A549 (cell line): ENCODE data around the gene FBXL13. TPM values are rescaled to one million over a fixed set of nuclear protein-coding genes. Genes with fewer than 3 reads are reported as not detected.
A peak's percentile ranks its signal among the peaks of the same experiment; 100 is the strongest.
"Not testable (repeated sequence)": the region's sequence is repeated elsewhere in the genome, so short reads cannot be mapped to it uniquely, and the experiment has no call there.

Source experiments
- ATAC-seq, 2 experiments: fragments of 200-7000 bp in 1 of 2; fragments of >200 bp in 1 of 2; cut with Nextera tagmentation in 1 of 2; cut with Tn5 transposase in 1 of 2; 3 replicates each; pipeline versions ENCODE4 v1.8.0 to v1.9.1; 2018 to 2020; ENCODE audit warnings: mild to moderate bottlenecking in 1 of 2, moderate library complexity in 1 of 2
- CTCF ChIA-PET: fragments of 300-600 bp; sonication (Branson Sonifier 250); formaldehyde crosslinking; extraction: SDS; loops from one replicate; lab custom pipeline; 2021; ENCODE audit warnings: antibody characterized with exemption, inconsistent platforms; lab: Yijun Ruan, JAX
- POLR2A ChIA-PET: fragments of 350-600 bp; formaldehyde crosslinking; extraction: SDS; loops from one replicate; lab custom pipeline; 2021; ENCODE audit warnings: antibody characterized with exemption, inconsistent platforms; lab: Yijun Ruan, JAX
- DNase-seq, 2 experiments: peaks; one replicate each; pipeline versions ENCODE4 v3.0.0 to v3.0.0-alpha.2; 2011 to 2016; ENCODE audit warnings: low read depth in 1 of 2, low spot score in 1 of 2
- FAIRE-seq: peaks from 2 replicates; lab custom pipeline; 2011; peaks lifted over from hg19 to GRCh38; lab: Jason Lieb, UNC
- H3K27ac ChIP-seq, 2 experiments: fragments of >200 bp; sonication (Bioruptor Twin); formaldehyde crosslinking; 3 replicates each; pipeline ENCODE4 v1.5.1; 2016 to 2017
- H3K4me1 ChIP-seq: fragments of >200 bp; sonication (Bioruptor Twin); formaldehyde crosslinking; 3 replicates; pipeline ENCODE4 v1.6.1; 2016
- H3K4me2 ChIP-seq: fragments of >200 bp; sonication (Bioruptor Twin); formaldehyde crosslinking; 3 replicates; pipeline ENCODE4 v1.6.1; 2016
- H3K4me3 ChIP-seq: fragments of >200 bp; sonication (Bioruptor Twin); formaldehyde crosslinking; 3 replicates; pipeline ENCODE4 v1.5.1; 2016
- H3K9me3 ChIP-seq: fragments of >200 bp; sonication (Bioruptor Twin); formaldehyde crosslinking; 3 replicates; pipeline ENCODE4 v1.6.1; 2016
- ATOH8 ChIP-seq: fragments of 250-450 bp; sonication (Bioruptor Pico); IDR thresholded peaks from 2 replicates; pipeline ENCODE4 v1.5.0; 2020; ENCODE audit warnings: low read depth, mild to moderate bottlenecking, moderate library complexity
- BCL3 ChIP-seq: fragments of >200 bp; sonication (Bioruptor Twin); formaldehyde crosslinking; IDR thresholded peaks from 3 replicates; pipeline ENCODE4 v1.6.1; 2016
- BHLHE40 ChIP-seq: IDR thresholded peaks from 2 replicates; pipeline ENCODE4 v1.6.1; 2012; ENCODE audit warnings: low read depth, low read length, inconsistent platforms
- CBX2 ChIP-seq: fragments of 200-600 bp; sonication (generic); IDR thresholded peaks from 2 replicates; pipeline ENCODE4 v1.6.1; 2016; ENCODE audit warnings: low read depth, mild to moderate bottlenecking, borderline replicate concordance
- CBX8 ChIP-seq: fragments of 200-600 bp; sonication (generic); IDR thresholded peaks from 2 replicates; pipeline ENCODE4 v1.6.1; 2016
- CEBPB ChIP-seq, 2 experiments: fragments of >200 bp in 1 of 2; sonication (Bioruptor Twin) in 1 of 2; formaldehyde crosslinking in 1 of 2; IDR thresholded peaks; 2 replicates each; pipeline ENCODE4 v1.6.1; 2012 to 2016
- CHD2 ChIP-seq: fragments of 150-350 bp; IDR thresholded peaks from 2 replicates; pipeline ENCODE4 v1.6.1; 2014; ENCODE audit warnings: low read length; ENCODE audit not compliant: partially characterized antibody
- EHF ChIP-seq: fragments of 250-450 bp; sonication (Bioruptor Pico); IDR thresholded peaks from 2 replicates; pipeline ENCODE4 v1.5.0; 2020; ENCODE audit warnings: mild to moderate bottlenecking
- EHMT2 ChIP-seq: fragments of 200-600 bp; sonication (generic); IDR thresholded peaks from 2 replicates; pipeline ENCODE4 v1.6.1; 2016; ENCODE audit warnings: antibody characterized with exemption, low read depth, mild to moderate bottlenecking, moderate library complexity
- EP300 ChIP-seq, 2 experiments: fragments of >200 bp; sonication (Bioruptor Twin); formaldehyde crosslinking; IDR thresholded peaks; 2 replicates in 1 of 2; 3 replicates in 1 of 2; pipeline ENCODE4 v1.6.1; 2016 to 2017
- ESRRA ChIP-seq: fragments of 150-350 bp; IDR thresholded peaks from 2 replicates; pipeline ENCODE4 v1.6.1; 2014; ENCODE audit warnings: mild to moderate bottlenecking, low read length, borderline replicate concordance
- FOSL2 ChIP-seq, 2 experiments: fragments of 450-650 bp in 1 of 2; fragments of >200 bp in 1 of 2; sonication (Bioruptor Twin) in 1 of 2; formaldehyde crosslinking; IDR thresholded peaks; 2 replicates each; pipeline versions ENCODE4 v1.5.0 to v1.6.1; 2016 to 2020; ENCODE audit warnings: mild to moderate bottlenecking in 1 of 2, moderate library complexity in 1 of 2
- GATA3 ChIP-seq: IDR thresholded peaks from 2 replicates; pipeline ENCODE4 v1.6.1; 2012; ENCODE audit warnings: borderline replicate concordance
- HDAC2 ChIP-seq: fragments of 200-600 bp; sonication (generic); IDR thresholded peaks from 2 replicates; pipeline ENCODE4 v1.6.1; 2016
- HEYL ChIP-seq: fragments of 250-450 bp; sonication (Bioruptor Pico); IDR thresholded peaks from 2 replicates; pipeline ENCODE4 v1.8.0; 2021; ENCODE audit warnings: mild to moderate bottlenecking, moderate library complexity
- HMGXB4 ChIP-seq: fragments of 250-450 bp; sonication (Bioruptor Pico); IDR thresholded peaks from 2 replicates; pipeline ENCODE4 v1.5.0; 2021; ENCODE audit warnings: mild to moderate bottlenecking, moderate library complexity, borderline replicate concordance
- HOXA7 ChIP-seq: fragments of 250-450 bp; sonication (Bioruptor Pico); IDR thresholded peaks from 2 replicates; pipeline ENCODE4 v1.5.0; 2020; ENCODE audit warnings: mild to moderate bottlenecking, moderate library complexity
- HOXB13 ChIP-seq: fragments of 250-450 bp; sonication (Bioruptor Pico); IDR thresholded peaks from 2 replicates; pipeline ENCODE4 v1.5.0; 2020; ENCODE audit warnings: low read depth, mild to moderate bottlenecking, moderate library complexity
- HOXB5 ChIP-seq: fragments of 250-450 bp; sonication (Bioruptor Pico); IDR thresholded peaks from 2 replicates; pipeline ENCODE4 v1.5.0; 2020; ENCODE audit warnings: mild to moderate bottlenecking, moderate library complexity
- JUN ChIP-seq, 2 experiments: fragments of >200 bp; sonication (Bioruptor Twin); formaldehyde crosslinking; IDR thresholded peaks; 2 replicates in 1 of 2; 3 replicates in 1 of 2; pipeline ENCODE4 v1.6.1; 2016 to 2017
- MAX ChIP-seq: IDR thresholded peaks from 2 replicates; pipeline ENCODE4 v1.6.1; 2012
- PHF8 ChIP-seq: fragments of 200-600 bp; sonication (generic); IDR thresholded peaks from 2 replicates; pipeline ENCODE4 v1.6.1; 2016; ENCODE audit warnings: low read depth, mild to moderate bottlenecking, antibody characterized with exemption, moderate library complexity, borderline replicate concordance
- POLR2A ChIP-seq: IDR thresholded peaks from 2 replicates; pipeline ENCODE4 v1.6.1; 2012; ENCODE audit warnings: mild to moderate bottlenecking, low read length
- SMC3 ChIP-seq: fragments of >200 bp; sonication (Bioruptor Twin); formaldehyde crosslinking; IDR thresholded peaks from 3 replicates; pipeline ENCODE4 v1.6.1; 2018; ENCODE audit warnings: inconsistent platforms
- SREBF2 ChIP-seq: fragments of 450-650 bp; IDR thresholded peaks from 2 replicates; pipeline ENCODE4 v1.6.1; 2014; ENCODE audit warnings: mild to moderate bottlenecking, moderate library complexity
- TFCP2L1 ChIP-seq: fragments of 250-450 bp; sonication (Bioruptor Pico); IDR thresholded peaks from 2 replicates; pipeline ENCODE4 v1.5.0; 2021; ENCODE audit warnings: mild to moderate bottlenecking
- TP53 ChIP-seq: fragments of 250-450 bp; sonication (Bioruptor Pico); IDR thresholded peaks from 2 replicates; pipeline ENCODE4 v1.5.0; 2021; ENCODE audit warnings: mild to moderate bottlenecking, moderate library complexity
- ZNF302 ChIP-seq: fragments of 250-450 bp; sonication (Bioruptor Pico); IDR thresholded peaks from 2 replicates; pipeline ENCODE4 v1.9.0; 2021; ENCODE audit warnings: inconsistent platforms, mild to moderate bottlenecking, moderate library complexity
- ZSCAN20 ChIP-seq: fragments of 250-450 bp; sonication (Bioruptor Pico); IDR thresholded peaks from 2 replicates; pipeline ENCODE4 v1.8.0; 2022; ENCODE audit warnings: mild to moderate bottlenecking, moderate library complexity
- WGBS: methylation state at CpG from one replicate; pipeline ENCODE4 v1.1.6; 2017; ENCODE audit errors: missing lambda C conversion rate; 5-methylcytosine and 5-hydroxymethylcytosine counted together
- polyA plus RNA-seq, 4 experiments: library from polyadenylated mRNA; depleted of rRNA in 3 of 4; stranded (reverse); fragments of >200 nt; fragmentation: RNase III in 1 of 4; extraction: RNeasy Plus Mini Kit Qiagen cat#74134 plus additional on column Dnase treatment in 1 of 4; gene quantifications; 2 replicates in 3 of 4; 3 replicates in 1 of 4; pipeline ENCODE4 v1.2.3, GENCODE V29; 2011 to 2017
- TF ChIP-seq, protein P1 (sequence below): fragments of >200 bp; sonication (Bioruptor Twin); formaldehyde crosslinking; IDR thresholded peaks from 2 replicates; pipeline ENCODE4 v1.6.1; 2016

The FBXL13 gene
- polyA plus RNA-seq, 2 of the 4 experiments (the other 2 are of a cell fraction) = 0.45 to 0.70 TPM

- Histone ChIP-seq H3K4me1 (peaks cover 27% of the 10 kb centered on the region), H3K4me3 (no peak overlapping the region), H3K9me3 (no peaks in the 10 kb centered on the region), H3K4me2 (peak overlapping the region; percentile 42), H3K27ac (no peak overlapping the region)
- DNase-seq (peak in 1 of 2 experiments; percentile 37), FAIRE-seq (no peak), ATAC-seq (no peak; a peak in 1 of 6 replicates)
- ChIA-PET POLR2A (no interaction called here), CTCF (interaction anchor here (0.6 to 1.5 kb wide), 2 partner anchors 184 to 222 kb away, joined by 3 read pairs; no protein-coding TSS in a partner anchor)
- 16% methylated on average over 3 of the region's 3 CpGs for WGBS
- TF ChIP-seq CBX2 (no peak), TFCP2L1 (CRISPR knock-in tag) (no peak), GATA3 (peak; percentile 10; the same call in 1 of the 2 replicates), BHLHE40 (no peak), HOXB5 (CRISPR knock-in tag) (no peak), CEBPB (IDR thresholded peaks at IDR 0.05) (peak in 1 of 2 experiments; percentile 15; a peak in 1 of 4 replicates), BCL3 (no peak), HOXB13 (CRISPR knock-in tag) (no peak), ATOH8 (CRISPR knock-in tag) (no peak), CBX8 (no peak), MAX (no peak), HMGXB4 (no peak), TP53 (CRISPR knock-in tag) (no peak), FOSL2 (IDR thresholded peaks at IDR 0.05) (no peak), FOSL2 (CRISPR knock-in tag; IDR thresholded peaks at IDR 0.05) (peak; percentile 9; the same call in 1 of the 2 replicates), EP300 (IDR thresholded peaks at IDR 0.05) (no peak), CHD2 (no peak), ZSCAN20 (CRISPR knock-in tag) (no peak)
- TF ChIP-seq, protein P1, sequence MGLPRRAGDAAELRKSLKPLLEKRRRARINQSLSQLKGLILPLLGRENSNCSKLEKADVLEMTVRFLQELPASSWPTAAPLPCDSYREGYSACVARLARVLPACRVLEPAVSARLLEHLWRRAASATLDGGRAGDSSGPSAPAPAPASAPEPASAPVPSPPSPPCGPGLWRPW = no peak
Observed at GRCh38 chr7:102840404-102840803, 234.2 kb downstream of the FBXL13 start.

- H3K27ac ChIP-seq, H3K4me3 ChIP-seq, FAIRE-seq, H3K4me2 ChIP-seq, ATAC-seq, DNase-seq, POLR2A ChIA-PET, H3K9me3 ChIP-seq: not testable (repeated sequence)
- peaks cover 39% of the 10 kb centered on the region for H3K4me1 ChIP-seq
- CTCF ChIA-PET = interaction anchor here (0.6 to 1.4 kb wide), 3 partner anchors 215 to 1471 kb away, joined by 3 to 5 read pairs (median 4); no protein-coding TSS in a partner anchor
- 86% methylated on average over 10 of the region's 10 CpGs for WGBS
Observed at GRCh38 chr7:102838572-102839101, 236.0 kb downstream of the FBXL13 start.

DNA sequence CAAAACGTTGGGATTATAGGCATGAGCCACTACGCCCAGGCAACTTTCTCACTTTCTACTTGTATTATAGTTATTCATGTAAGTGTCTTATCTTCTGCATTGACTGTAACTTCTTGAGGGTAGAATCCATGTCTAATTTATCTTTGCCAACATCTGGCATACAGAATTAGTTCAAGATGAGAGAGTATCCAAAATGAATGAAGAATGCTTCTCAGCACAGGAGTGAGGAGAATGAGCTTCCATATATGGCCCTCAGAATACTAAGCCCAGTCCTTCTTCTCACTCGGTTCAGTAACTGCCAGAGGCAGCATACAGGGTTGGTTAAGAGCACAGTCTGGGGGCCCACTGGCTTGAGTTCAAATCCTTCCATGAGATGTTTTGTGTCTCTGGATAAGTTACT, 236.8 kb downstream of the FBXL13 start:
- FAIRE-seq = no peak
- ATAC-seq = no peak
- TF ChIP-seq HOXA7 (CRISPR knock-in tag) = no peak
- no peak for TF ChIP-seq HDAC2
- TF ChIP-seq SREBF2 = no peak
- no peak for TF ChIP-seq POLR2A
- TF ChIP-seq ESRRA = no peak
- TF ChIP-seq ZNF302 = no peak
- TF ChIP-seq SMC3 = no peak
- no peak for TF ChIP-seq PHF8
- TF ChIP-seq EP300 (IDR thresholded peaks at IDR 0.05) = no peak
- TF ChIP-seq EHMT2 = no peak
- no peak for TF ChIP-seq TFCP2L1 (CRISPR knock-in tag)
- no peak for TF ChIP-seq JUN (IDR thresholded peaks at IDR 0.05)
- TF ChIP-seq, protein P1 = no peak
- TF ChIP-seq EHF (CRISPR knock-in tag) = no peak
- no peak for TF ChIP-seq HEYL (CRISPR knock-in tag)
- no peak for TF ChIP-seq HOXB5 (CRISPR knock-in tag)
- no peak for DNase-seq
- 0 out of 6 replicates have a peak overlapping the region, but pooled peaks of 1 of the 2 experiments have one; percentile 10 for H3K27ac ChIP-seq
- H3K4me1 ChIP-seq = peaks cover 39% of the 10 kb centered on the region
- H3K4me3 ChIP-seq = no peak overlapping the region
- H3K4me2 ChIP-seq = no peak overlapping the region
- ChIA-PET CTCF (interaction anchor here (0.8 to 1.5 kb wide), 4 partner anchors 40 to 225 kb away, joined by 3 to 5 read pairs (median 4); no protein-coding TSS in a partner anchor), POLR2A (no interaction called here)
- no peaks in the 10 kb centered on the region for H3K9me3 ChIP-seq
- WGBS = 73% methylated on average over 3 of the region's 3 CpGs
